PC-9 (cell line): ENCODE measurements around the gene SCYGR3. TPM values are rescaled to one million over a fixed set of nuclear protein-coding genes. Genes with fewer than 3 reads are reported as not detected.

ENCODE experiments used
- BruUV-seq: library from RNA; stranded (reverse); fragments of 400-500 nt; replicated peaks from 2 replicates; lab custom pipeline; 2021; lab: Mats Ljungman, UMichigan
- CTCF ChIA-PET: fragments of 300-600 bp; sonication (Branson Sonifier 250); formaldehyde crosslinking; loops from one replicate; lab custom pipeline; 2022; ENCODE audit warnings: antibody characterized with exemption; lab: Charles Lee
- POLR2A ChIA-PET: fragments of 300-600 bp; sonication (Branson Sonifier 250); formaldehyde crosslinking; loops from one replicate; lab custom pipeline; 2022; ENCODE audit warnings: antibody characterized with exemption; ENCODE audit not compliant: unreplicated experiment; lab: Charles Lee
- DNase-seq, 2 experiments: peaks; one replicate each; pipeline versions ENCODE4 v3.0.0 to v3.0.0-alpha.2; 2015 to 2022; ENCODE audit warnings: mixed read lengths in 1 of 2
- H2AFZ ChIP-seq: fragments of 200-600 bp; sonication (generic); 2 replicates; pipeline ENCODE4 v1.8.1; 2017; ENCODE audit warnings: antibody characterized with exemption
- H3F3A ChIP-seq: fragments of 200-600 bp; sonication (generic); 2 replicates; pipeline ENCODE4 v1.8.1; 2017; ENCODE audit warnings: antibody characterized with exemption, mild to moderate bottlenecking, low read depth; ENCODE audit not compliant: insufficient read depth
- H3K27ac ChIP-seq: fragments of 200-600 bp; sonication (generic); 2 replicates; pipeline ENCODE4 v1.6.1; 2016; ENCODE audit warnings: mixed run types
- H3K27me3 ChIP-seq: fragments of 200-600 bp; sonication (generic); 2 replicates; pipeline ENCODE4 v1.6.1; 2016; ENCODE audit warnings: low read depth, mixed run types; ENCODE audit not compliant: insufficient read depth
- H3K36me3 ChIP-seq: fragments of 200-600 bp; sonication (generic); 2 replicates; pipeline ENCODE4 v1.6.1; 2016; ENCODE audit warnings: low read depth, mixed run types
- H3K4me1 ChIP-seq: fragments of 200-600 bp; sonication (generic); replicated peaks from 2 replicates; pipeline ENCODE4 v1.6.1; 2016; ENCODE audit warnings: mixed run types; ENCODE audit not compliant: insufficient read depth
- H3K4me2 ChIP-seq: fragments of 200-600 bp; sonication (generic); 2 replicates; pipeline ENCODE4 v1.6.1; 2017; ENCODE audit warnings: mixed run types
- H3K4me3 ChIP-seq: fragments of 200-600 bp; sonication (generic); 2 replicates; pipeline ENCODE4 v1.6.1; 2016; ENCODE audit warnings: mixed run types
- H3K79me2 ChIP-seq: fragments of 200-600 bp; sonication (generic); 2 replicates; pipeline ENCODE4 v1.6.1; 2017; ENCODE audit warnings: low read depth, mixed run types
- H3K9me2 ChIP-seq: fragments of 200-600 bp; sonication (generic); 2 replicates; pipeline ENCODE4 v1.8.1; 2017; ENCODE audit warnings: mild to moderate bottlenecking; ENCODE audit not compliant: insufficient read depth
- H3K9me3 ChIP-seq: fragments of 200-600 bp; sonication (generic); 2 replicates; pipeline ENCODE4 v1.8.1; 2016; ENCODE audit warnings: low read depth; ENCODE audit not compliant: insufficient read depth
- H4K20me1 ChIP-seq: fragments of 200-600 bp; sonication (generic); 2 replicates; pipeline ENCODE4 v1.8.1; 2017; ENCODE audit not compliant: insufficient read depth
- EZH2 ChIP-seq: fragments of 200-600 bp; sonication (generic); IDR thresholded peaks from 2 replicates; pipeline ENCODE4 v1.8.0; 2017; ENCODE audit warnings: antibody characterized with exemption, low read depth
- intact Hi-C: fragments of 100-400 bp; cut with micrococcal nuclease; formaldehyde crosslinking; loops from one replicate; pipeline ENCODE4 v1.10.0; 2022; ENCODE audit not compliant: unreplicated experiment
- total RNA-seq: library from RNA; stranded (reverse); gene quantifications from 2 replicates; pipeline ENCODE4 v1.2.3, GENCODE V29; 2021
- TF ChIP-seq, protein P1 (sequence below): fragments of 200-600 bp; sonication (generic); conservative IDR thresholded peaks from 2 replicates; pipeline ENCODE4 v1.6.1; 2017; ENCODE audit warnings: mixed run types, antibody characterized with exemption, mild to moderate bottlenecking, moderate library complexity

SCYGR3 gene
- total RNA-seq, 1 experiment from 2014 or later: not detected

DNA sequence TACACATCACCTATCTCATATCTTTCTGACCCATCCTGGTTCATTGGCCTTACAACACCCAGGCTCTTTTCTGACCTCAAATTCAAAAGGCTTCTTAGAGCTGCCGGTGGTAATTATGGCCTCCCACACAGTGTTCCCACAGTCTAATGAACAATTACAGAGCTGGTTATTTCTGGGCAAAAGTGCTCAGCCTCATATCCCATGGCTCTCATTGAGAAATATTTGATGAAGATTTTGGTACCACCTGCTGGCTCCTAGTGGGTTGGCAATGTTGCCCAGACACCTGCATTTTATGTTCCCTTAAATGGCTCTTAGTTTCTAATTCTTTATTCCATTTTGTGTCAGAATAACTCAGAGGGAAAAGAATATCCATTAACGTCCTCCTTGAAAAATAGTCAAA is 36.0 kb downstream of the SCYGR3 start:
- POLR2A ChIA-PET: interaction anchor here (0.6 kb wide), 1 partner anchor 79 kb away, joined by 4 read pairs; no protein-coding TSS in a partner anchor

GRCh38 chr2:227577555-227577954 is 37.1 kb downstream of the SCYGR3 start:
- Histone ChIP-seq H3K27me3 (no peaks in the 10 kb centered on the region), H3K4me1 (no peaks in the 10 kb centered on the region), H3K4me2 (no peak overlapping the region), H3K36me3 (no peaks in the 10 kb centered on the region), H3K4me3 (no peak overlapping the region), H3K9me2 (peaks cover 4% of the 10 kb centered on the region; the same call in 1 of the 2 replicates), H3K79me2 (no peaks in the 10 kb centered on the region), H2AFZ (no peak overlapping the region), H3K9me3 (peaks cover 7% of the 10 kb centered on the region), H3F3A (peaks cover 9% of the 10 kb centered on the region), H3K27ac (no peak overlapping the region), H4K20me1 (no peaks in the 10 kb centered on the region)
- BruUV-seq: no TSS peak
- POLR2A ChIA-PET: interaction anchor here (0.6 kb wide), 2 partner anchors 46 to 102 kb away, joined by 3 to 6 read pairs; no protein-coding TSS in a partner anchor
- CTCF ChIA-PET: no interaction called here
- no peak for DNase-seq
- TF ChIP-seq EZH2: no peak
- TF ChIP-seq, protein P1, sequence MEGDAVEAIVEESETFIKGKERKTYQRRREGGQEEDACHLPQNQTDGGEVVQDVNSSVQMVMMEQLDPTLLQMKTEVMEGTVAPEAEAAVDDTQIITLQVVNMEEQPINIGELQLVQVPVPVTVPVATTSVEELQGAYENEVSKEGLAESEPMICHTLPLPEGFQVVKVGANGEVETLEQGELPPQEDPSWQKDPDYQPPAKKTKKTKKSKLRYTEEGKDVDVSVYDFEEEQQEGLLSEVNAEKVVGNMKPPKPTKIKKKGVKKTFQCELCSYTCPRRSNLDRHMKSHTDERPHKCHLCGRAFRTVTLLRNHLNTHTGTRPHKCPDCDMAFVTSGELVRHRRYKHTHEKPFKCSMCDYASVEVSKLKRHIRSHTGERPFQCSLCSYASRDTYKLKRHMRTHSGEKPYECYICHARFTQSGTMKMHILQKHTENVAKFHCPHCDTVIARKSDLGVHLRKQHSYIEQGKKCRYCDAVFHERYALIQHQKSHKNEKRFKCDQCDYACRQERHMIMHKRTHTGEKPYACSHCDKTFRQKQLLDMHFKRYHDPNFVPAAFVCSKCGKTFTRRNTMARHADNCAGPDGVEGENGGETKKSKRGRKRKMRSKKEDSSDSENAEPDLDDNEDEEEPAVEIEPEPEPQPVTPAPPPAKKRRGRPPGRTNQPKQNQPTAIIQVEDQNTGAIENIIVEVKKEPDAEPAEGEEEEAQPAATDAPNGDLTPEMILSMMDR: no peak
- intact Hi-C loops: loop anchor here (10.0 kb wide), 1 partner anchor 187 kb away; no protein-coding TSS in a partner anchor

More for the DNA sequence above, 36.0 kb downstream of the SCYGR3 start:
- TF ChIP-seq, protein P1: no peak
- no peak for TF ChIP-seq EZH2
- peaks cover 4% of the 10 kb centered on the region; the same call in 1 of the 2 replicates for H3K9me2 ChIP-seq
- BruUV-seq: no TSS peak
- H3K4me3 ChIP-seq: no peak overlapping the region
- CTCF ChIA-PET: no interaction called here
- no peaks in the 10 kb centered on the region for H3K79me2 ChIP-seq
- H3F3A ChIP-seq: no peaks in the 10 kb centered on the region; the same call in 1 of the 2 replicates
- intact Hi-C loops: loop anchor here (10.0 kb wide), 1 partner anchor 186 kb away; no protein-coding TSS in a partner anchor
- no peaks in the 10 kb centered on the region for H4K20me1 ChIP-seq
- peaks cover 7% of the 10 kb centered on the region for H3K9me3 ChIP-seq
- no peaks in the 10 kb centered on the region for H3K27me3 ChIP-seq
- no peak overlapping the region for H3K4me2 ChIP-seq
- no peaks in the 10 kb centered on the region for H3K36me3 ChIP-seq
- no peak overlapping the region for H3K27ac ChIP-seq
- DNase-seq: no peak
- no peak overlapping the region for H2AFZ ChIP-seq
- H3K4me1 ChIP-seq: no peaks in the 10 kb centered on the region

DNA sequence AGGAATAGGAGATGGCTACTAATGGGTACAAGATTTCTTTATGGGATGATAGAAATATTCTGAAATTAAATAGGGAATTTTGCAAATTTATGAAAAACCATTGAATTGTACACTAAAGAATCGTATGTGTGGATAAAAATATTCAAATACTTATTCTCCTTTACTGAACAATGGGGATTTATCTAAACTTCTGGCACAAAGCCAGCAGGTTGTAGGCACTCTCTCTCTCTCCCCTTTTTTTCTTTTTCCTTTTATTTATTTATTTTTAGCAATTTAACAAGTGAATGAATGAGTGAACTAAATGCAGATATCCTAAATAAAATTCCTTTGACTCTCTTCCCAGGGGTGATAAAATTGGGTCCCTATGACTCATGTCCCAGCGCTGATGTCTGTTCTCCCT is 37.8 kb downstream of the SCYGR3 start:
- Histone ChIP-seq H3K27me3 (no peaks in the 10 kb centered on the region), H3F3A (peaks cover 10% of the 10 kb centered on the region), H3K9me2 (peaks cover 4% of the 10 kb centered on the region; the same call in 1 of the 2 replicates), H3K36me3 (no peaks in the 10 kb centered on the region), H4K20me1 (no peaks in the 10 kb centered on the region), H2AFZ (no peak overlapping the region), H3K4me3 (no peak overlapping the region), H3K79me2 (no peaks in the 10 kb centered on the region), H3K9me3 (no peaks in the 10 kb centered on the region), H3K4me1 (no peaks in the 10 kb centered on the region), H3K4me2 (no peak overlapping the region), H3K27ac (no peak overlapping the region)
- BruUV-seq: no TSS peak
- ChIA-PET CTCF (no interaction called here), POLR2A (interaction anchor here (0.6 kb wide), 1 partner anchor 101 kb away, joined by 3 read pairs; no protein-coding TSS in a partner anchor)
- intact Hi-C loops: loop anchor here (10.0 kb wide), 1 partner anchor 188 kb away; no protein-coding TSS in a partner anchor
- DNase-seq: no peak
- no peak for TF ChIP-seq EZH2
- TF ChIP-seq, protein P1: no peak
